HG03558 (cell line): Measurements from ENCODE around the gene C1orf21.

Source experiments
- ATAC-seq: cut with Tn5 transposase; IDR thresholded peaks from one replicate; pipeline ENCODE4 v1.9.1; 2021; ENCODE audit warnings: moderate number of reproducible peaks; ENCODE audit not compliant: unreplicated experiment; ENCODE audit errors: extremely low read depth

C1orf21 gene

DNA sequence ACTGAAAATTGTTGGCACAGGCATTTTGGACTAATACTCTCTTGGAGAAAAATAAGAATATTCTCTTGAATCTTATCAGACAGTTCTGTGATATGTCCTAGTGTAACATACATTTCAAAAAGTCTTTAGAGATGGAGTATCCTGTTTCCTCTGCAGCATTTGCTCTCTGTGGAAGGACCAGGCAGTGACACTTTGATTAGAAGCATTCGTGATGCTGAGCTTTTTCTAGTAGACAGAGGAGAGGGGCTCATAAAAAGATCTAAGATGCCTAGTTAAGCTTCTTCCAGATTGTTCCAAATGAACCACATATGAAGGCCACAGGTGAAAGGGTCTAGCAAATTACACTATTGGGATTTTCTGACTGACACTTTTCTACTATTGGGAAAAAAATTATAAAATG lies 120.3 kb downstream of the C1orf21 start:
- ATAC-seq, result no peak

DNA sequence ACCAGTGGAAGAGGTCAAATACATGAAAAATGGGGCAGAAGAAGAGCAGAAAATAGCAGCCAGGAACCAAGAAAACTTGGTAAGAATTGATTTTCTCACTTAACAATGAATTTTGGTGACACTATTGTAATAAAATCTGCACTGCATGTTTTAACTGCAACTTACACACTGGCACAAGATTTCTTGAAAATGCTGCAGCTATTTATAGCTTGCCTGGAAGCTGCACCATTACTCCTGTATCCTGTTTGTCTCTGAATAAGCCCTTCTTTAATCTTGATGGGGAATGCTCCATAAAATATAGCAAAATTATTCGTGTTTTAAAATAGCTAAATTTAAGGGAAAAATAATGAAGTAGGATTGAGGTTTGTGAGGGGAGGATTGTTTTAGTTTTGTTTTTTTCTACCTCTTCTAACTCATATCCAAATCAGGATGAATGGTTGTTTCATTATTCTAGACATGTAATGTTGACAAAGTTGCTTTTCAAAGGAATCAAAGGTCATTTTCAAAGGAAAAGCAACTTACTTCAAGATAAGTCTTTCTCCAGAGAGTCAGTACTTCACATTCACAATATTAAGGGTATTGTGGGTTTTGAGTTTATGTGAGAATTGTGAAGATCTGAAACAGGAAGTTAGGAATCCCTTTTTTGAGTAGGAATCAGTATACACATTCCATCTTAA lies 120.9 kb downstream of the C1orf21 start:
- ATAC-seq, result no peak

DNA sequence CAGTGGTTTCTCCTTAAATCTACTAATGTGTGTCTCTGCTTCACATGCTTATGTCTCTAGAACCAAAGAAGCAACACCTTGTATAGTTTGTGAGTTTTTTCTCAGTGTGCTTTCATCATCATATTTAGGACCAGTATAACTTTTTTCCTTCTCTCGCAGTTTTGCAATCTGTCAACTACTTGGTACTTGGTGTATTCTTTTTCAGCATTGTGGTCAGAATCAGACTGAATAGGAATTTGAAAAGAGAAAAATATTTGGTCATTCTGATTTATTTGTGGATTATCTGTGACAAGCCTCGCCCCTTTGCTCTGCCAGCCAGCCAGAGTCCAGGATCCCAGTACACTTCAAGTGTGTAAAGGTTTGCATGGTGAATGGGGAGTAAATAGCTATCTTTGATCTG lies 122.3 kb downstream of the C1orf21 start:
- no peak for ATAC-seq

DNA sequence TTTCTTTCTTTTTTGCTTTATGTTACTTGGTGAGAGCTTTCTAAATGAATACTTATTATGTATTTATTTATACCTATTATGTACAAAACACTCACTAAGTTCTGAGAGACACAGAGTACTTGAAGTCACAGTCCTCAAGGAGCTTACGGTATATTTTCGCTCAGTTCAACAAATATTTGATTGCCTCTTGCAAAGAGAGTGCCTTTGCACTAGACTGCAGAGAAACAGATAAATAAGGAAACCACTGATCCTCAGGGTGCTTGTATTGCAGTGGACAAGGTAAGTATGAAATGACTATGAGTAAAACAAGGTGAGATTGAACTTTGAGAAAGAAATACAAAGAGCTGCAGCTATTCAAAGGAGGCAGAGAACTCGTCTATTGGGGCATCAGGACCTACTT lies 123.3 kb downstream of the C1orf21 start:
- ATAC-seq, result no peak

DNA sequence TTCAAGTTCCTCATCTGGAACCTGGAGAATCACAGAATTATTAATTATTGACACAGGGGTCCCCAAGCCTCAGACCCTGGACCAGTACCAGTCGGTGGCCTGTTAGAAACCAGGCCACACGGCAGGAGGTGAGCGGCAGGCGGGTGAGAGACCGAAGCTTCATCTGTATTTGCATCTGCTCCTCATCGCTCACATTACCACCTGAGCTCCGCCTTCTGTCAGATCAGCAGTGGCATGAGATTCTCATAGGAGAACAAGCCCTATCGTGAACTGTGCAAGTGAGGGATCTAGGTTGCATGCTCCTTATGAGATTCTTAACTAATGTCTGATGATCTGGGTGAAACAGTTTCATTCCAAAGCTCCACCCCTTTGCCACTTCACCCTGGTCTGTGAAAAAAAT lies 125.9 kb downstream of the C1orf21 start:
- no peak for ATAC-seq

DNA sequence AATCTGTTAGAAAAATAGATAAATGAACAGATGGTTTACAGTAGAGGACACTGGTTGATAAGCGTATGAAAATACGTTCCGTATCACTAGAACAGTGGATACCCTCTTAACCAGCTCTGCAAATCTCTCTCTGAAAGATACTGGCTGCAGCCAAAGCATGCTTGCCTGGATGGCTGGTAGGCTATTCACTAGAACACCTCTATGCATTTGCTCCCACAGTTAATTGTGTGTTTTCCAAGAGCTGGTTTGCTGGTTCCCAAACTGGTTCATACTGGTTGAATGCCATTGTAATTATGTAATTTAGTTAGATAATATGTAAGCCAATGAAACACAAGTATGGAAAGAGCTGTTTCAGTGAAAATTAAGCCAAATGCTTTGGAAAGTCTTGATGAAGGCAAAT lies 126.6 kb downstream of the C1orf21 start:
- ATAC-seq, result no peak

DNA sequence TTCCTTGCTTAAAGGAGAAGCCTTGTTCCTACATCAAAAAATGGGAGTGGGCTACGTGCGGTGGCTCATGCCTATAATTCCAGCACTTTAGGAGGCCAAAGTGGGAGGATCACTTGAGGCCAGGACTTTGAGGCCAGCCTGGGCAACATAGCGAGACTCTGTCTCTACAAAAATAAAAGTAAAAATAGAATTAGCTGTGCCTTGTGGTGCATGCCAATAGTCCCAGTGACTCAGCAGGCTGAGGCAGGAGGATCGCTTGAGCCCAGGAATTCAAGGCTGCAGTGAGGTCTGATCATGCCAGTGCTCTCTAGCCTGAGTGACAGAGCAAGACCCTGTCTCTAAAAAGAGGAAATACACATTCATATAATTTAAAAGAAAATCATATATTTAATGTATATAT lies 127.1 kb downstream of the C1orf21 start:
- ATAC-seq, result no peak

DNA sequence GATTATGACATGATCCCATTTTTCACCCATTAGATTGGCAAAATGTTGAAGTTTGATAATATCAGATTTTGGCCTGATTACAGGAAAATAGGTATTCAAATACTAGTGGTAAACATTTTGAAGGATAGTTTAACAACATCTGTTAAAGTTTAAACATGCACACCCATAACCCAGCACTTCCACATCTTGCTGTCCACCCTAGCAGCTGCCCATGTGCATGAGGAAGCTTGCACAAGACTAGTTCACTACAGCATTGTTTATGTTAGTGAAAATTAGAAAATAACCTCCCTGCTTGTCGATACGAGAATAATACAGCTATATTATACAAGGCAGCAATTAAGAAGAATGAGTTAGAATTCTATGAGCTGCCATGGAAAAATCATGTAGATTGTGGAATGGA lies 127.6 kb downstream of the C1orf21 start:
- ATAC-seq, result no peak

DNA sequence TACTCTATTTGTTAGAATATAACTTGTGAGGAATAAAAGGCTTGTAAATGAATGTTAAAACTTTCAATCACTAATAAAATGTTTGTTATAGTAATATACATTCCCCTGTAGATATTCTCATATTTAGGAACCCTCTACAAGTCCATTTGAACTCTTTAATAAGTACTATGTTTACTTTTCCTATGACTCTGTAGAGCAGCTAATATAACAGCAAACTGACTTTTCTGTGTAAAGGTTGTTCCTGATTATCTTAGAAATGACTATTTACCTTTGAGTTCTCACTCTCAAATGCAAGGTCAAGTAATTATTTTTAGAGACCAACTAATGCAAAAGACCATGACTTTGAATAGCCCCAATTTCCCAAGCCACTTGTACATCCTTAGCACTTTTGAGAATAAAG lies 130.3 kb downstream of the C1orf21 start:
- ATAC-seq, result no peak

DNA sequence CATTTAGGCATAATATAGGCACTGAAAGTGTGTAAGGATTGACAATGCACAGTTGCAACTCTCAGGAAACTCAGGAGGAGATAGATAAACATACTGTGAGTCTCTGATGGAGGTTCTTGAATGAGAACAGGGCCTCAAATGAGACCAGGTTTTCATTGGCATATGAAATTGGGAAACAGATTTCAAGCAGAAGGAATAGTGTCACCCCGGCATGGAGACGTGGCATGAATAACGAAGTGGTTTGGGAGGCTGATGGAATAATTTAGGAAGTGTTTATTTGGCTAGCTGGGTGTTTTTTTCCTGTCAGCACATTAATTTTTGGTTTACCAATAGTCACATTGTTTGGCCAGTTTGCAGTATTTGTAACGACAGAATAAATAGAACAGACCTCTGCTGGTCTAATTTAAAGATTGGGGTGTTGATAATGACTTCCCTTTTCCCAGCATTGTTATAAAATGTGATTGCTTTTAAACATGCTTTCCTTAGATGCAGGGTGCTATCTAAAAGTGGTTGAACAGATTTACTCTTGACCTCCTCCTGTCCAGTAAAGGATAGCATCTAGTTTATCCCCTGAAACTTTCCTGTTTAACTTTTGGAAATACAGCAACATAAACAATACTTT lies 132.0 kb downstream of the C1orf21 start:
- no peak for ATAC-seq

DNA sequence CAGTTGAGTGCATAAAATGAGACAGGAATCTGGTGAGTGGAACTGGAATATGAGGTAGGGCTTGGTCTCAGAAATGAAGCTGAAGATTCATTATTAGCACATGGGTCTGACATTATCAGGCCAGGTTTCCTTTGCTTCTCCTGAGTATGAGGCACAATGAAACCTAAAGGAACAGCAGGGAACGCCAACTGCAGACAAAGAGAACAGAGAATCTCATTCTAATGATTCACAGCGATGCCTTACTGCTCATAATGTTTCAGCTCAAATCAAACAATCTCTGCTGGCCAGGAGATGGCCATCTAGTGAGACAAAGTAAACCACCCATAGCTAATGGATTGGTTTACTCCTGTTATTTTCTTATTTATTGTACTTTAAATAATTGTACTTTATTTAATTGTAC lies 133.5 kb downstream of the C1orf21 start:
- ATAC-seq, result no peak

DNA sequence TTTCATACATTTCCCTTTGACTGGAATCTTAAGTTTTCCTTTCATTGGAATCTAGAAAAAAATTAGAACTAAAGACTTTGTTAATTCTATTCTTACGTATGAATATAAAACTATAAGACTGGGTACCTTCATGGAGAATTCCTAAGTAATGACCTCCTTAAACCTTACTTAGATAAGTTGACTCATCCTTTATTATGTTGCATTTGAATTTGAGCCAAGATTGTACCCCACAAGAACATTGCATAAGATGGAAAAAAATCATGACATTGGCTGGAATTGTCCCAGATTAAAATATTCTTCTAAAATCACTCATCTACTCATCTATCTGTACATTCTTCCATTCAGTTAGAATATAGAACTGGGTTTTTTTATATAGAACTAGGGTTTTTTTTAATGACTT lies 137.4 kb downstream of the C1orf21 start:
- no peak for ATAC-seq

DNA sequence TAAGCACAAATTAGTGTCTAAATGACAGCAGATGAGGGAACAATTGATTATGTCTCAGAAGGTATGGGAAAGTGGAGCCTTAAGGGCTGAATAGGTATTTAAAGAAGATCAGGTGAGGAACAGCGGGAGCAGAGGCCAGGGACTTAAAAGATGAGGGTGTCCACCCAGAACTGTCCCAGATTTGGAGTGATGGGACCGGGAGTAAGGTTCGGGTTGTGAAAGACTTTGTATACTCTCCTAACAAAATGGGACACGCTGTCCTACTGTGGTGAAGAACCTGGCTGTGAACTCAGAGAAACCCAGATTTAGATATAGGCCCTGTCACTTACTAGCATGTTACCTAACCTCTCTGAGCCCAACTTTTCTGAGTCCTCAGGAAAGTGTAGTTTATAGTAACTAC lies 140.6 kb downstream of the C1orf21 start:
- no peak for ATAC-seq

DNA sequence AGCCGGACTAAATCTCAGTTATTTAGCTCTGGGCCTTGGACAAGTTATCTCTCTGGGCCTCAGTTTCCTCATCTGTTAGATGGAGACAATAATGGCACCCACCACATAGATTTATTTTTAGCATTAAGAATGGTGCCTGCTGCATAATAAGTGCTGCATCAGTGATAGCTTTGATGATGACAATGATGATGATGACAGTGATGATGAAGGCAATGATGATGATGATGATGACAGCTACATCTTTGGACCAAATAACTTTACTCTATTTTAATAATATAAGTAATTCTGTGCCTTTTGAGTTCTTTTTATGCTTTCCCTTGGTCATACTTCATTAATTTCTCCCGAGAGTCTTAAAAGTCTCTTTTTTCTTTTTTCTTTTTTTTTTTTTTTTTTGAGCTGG lies 143.4 kb downstream of the C1orf21 start:
- no peak for ATAC-seq

DNA sequence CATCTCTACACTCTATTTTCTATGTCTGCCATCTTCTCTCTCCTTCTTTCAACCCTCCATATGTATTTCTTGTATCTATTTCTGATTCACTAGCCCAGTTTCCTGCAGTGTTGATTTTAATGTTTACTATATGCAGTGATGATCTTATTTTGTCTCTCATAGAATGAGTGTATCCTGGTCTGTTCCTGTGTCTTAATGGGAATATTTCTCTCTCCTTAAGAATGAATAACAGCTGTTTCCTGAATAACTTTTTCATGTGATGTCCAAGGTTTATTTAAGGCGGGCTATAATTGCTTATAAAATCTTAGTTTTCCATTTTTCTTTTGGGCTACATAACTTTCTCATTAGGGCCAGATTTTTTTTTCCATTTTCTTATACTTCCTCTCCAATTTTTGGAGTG lies 144.5 kb downstream of the C1orf21 start:
- no peak for ATAC-seq

DNA sequence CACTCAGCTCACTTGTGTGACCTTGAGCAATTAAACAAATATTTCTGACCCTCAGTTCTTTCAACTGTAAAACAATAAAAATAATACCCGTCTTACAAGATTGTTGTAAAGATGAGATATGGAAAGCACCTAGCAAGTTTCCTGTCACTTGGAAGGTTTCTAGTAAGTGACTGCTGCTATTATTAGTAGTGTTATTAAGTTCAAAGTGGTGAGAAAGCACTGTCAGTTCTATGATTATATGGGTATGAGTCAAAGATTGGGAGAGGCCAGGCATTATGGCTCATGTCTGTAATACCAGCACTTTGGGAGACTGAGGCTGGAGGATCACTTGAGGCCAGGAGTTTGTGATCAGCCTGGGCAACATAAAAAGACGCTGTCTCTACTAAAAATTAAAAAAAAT lies 145.4 kb downstream of the C1orf21 start:
- no peak for ATAC-seq

DNA sequence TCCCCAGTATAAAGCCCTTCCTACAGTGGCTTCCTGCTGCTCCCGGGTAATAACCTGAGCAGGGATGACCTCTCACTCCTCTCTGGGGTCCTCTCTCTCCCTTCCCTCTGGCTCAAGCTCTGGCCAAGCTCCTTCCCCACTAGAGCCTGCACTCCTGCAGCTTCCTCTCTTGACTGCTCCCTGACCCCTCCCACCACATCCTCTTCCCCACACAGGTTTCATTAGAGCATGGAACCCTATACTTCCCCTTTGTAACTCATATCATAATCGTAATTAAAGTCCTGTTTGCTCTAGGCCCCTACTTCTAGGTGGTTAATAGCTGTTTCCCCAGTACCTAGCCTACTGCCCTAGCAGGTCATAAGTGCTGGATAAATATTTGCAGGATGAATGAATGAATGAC lies 146.2 kb downstream of the C1orf21 start:
- no peak for ATAC-seq

DNA sequence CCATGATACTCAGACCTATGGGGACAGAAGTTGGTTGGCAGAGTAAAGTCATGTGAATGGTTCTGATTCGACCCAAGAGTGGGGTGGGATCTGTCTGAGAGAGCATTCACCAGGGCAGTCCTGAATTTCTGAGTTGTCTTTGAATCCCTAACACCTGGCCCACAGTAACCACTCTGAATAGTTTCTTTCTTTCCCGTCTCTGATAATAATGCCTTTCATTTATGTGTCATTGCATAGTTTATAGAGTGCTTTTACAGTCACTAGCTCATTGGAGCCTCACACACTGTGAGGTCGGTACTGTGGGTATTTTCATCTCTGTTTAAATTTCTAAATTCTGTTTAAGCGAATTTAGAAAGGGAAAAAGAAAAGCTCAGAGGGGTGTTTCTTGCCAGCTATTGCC lies 147.1 kb downstream of the C1orf21 start:
- ATAC-seq, result no peak

DNA sequence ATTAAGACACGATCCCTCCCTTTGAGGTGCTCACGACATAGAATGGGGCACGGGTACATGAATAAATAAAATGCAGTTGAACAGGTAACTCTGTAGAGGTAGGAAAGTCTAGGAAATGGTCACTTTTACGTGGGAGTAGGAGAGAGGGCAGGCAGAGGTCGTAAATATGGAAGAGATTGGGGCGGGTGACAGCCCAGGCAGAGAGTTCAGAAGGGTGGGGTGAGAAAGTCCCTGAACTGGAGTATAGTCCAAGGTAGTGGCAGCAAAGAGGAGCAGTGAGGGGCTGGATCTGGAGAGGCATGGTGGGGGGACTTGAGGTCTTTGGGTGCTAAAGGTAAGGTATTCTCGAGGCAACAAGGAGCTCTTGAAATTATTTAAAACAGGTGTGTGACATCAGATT lies 147.9 kb downstream of the C1orf21 start:
- no peak for ATAC-seq

DNA sequence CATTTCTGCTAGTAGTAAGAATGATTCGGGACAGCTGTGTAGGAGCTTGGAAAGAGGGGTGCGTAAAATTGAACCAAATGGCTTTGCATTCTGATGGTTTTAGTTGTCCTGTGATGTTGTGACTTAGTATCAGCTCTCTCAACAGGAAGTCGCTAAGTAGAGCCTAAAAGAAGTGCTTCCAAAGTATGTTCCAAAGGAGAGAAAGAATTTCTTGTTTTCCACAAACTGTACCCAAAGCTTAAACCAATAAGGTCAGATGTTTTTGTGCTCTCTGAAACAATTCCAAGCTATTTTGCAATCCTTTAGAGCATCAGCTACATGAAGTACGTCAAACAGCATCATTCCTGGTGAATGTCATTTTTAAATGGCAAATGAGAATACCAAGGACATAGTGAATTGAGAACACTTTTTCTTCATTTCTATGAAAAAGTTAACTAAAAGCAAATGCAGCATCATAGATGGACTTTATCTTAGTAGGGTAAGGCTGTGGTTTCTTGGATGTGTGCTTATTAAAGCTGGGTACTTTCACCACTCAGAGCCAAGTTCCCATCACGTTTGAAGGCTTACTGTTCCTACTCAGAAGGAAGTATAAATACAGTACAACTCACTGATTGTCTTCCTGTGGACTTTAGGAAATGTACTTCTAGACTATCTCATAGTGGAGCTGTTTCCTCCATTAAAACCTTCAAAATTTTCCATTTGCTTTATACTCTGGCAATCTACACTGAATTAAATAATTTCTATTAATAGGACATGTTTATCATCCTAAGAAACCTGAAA lies 148.6 kb downstream of the C1orf21 start:
- ATAC-seq, result no peak

DNA sequence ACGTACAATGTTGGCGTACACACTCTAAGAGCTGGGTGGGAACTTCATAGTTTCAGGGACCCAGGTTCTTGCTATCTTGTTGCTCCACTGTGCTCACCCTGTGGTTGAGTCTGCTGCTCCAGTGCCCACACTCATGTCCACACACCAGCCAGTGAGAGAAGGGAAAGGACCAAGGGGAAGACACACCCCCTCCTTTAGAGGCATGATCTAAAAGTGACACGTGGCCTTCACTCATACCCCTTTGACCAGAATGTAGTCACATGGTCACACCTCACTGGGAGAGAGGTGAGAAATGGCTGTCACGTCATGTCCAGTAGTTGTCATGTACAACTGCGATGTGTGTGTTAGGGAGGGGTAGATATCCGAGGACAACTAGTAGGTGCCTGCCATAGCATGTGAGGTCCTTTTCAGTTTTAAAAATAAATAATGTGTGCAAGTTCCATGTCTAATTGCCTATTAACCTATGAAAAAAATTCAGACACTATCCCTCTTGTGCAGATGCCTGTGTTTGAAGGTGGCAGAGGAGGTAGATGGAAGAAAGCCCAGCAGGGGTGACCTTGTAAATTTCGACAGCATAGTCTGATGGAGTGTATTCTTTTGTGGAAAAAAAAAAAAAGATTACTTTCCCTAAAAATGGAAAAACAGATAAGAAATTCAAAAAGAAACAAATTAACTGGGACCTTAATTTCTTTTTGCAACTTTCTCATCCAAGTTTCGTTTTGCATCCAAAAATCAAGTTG lies 149.6 kb downstream of the C1orf21 start:
- ATAC-seq, result no peak
